ENCODE measurements around the gene GPS1.

Gene GPS1

GRCh38 chr17:82047914-82048570 is 3.7 kb upstream of the GPS1 start:
- no peak for TF ChIP-seq CTCF (IDR thresholded peaks at IDR 0.05)

GRCh38 chr17:82048571-82048971 is 3.1 kb upstream of the GPS1 start:
- no peak for TF ChIP-seq CTCF (IDR thresholded peaks at IDR 0.05)

- TF ChIP-seq CTCF (IDR thresholded peaks at IDR 0.05): no peak
Measured at GRCh38 chr17:82049106-82049505, 2.6 kb upstream of the GPS1 start.

- no peak for TF ChIP-seq CTCF (IDR thresholded peaks at IDR 0.05)
Measured at GRCh38 chr17:82049521-82049971, 2.2 kb upstream of the GPS1 start.

GRCh38 chr17:82050152-82050760 is 1.4 kb upstream of the GPS1 start:
- no peak for TF ChIP-seq CTCF (IDR thresholded peaks at IDR 0.05)

- TF ChIP-seq CTCF (IDR thresholded peaks at IDR 0.05): no peak
Measured at GRCh38 chr17:82050761-82051641, 697 bp upstream of the GPS1 start.

GRCh38 chr17:82052638-82053059 is 951 bp downstream of the GPS1 start:
- no peak for TF ChIP-seq CTCF (IDR thresholded peaks at IDR 0.05)

Measured in LNCAP (cell line).